H1 (cell line): ENCODE data around the gene PFDN5. TPM values are rescaled to one million over a fixed set of nuclear protein-coding genes. Genes with fewer than 3 reads are reported as not detected.

Source experiments
- CTCF ChIA-PET: fragments of 300-600 bp; sonication (Branson Sonifier 250); formaldehyde crosslinking; loops from one replicate; lab custom pipeline; 2021; ENCODE audit not compliant: partially characterized antibody; lab: Charles Lee
- POLR2A ChIA-PET: fragments of 300-600 bp; sonication (Branson Sonifier 250); formaldehyde crosslinking; loops from one replicate; lab custom pipeline; 2021; ENCODE audit warnings: inconsistent platforms; ENCODE audit not compliant: partially characterized antibody; lab: Charles Lee
- DNase-seq, 2 experiments: peaks; one replicate each; pipeline versions ENCODE4 v3.0.0 to v3.0.0-alpha.2; 2010 to 2022; ENCODE audit warnings: low spot score in 2 of 2, low read depth in 1 of 2, mixed read lengths in 1 of 2
- FAIRE-seq: peaks from 2 replicates; lab custom pipeline; 2011; peaks lifted over from hg19 to GRCh38; lab: Jason Lieb, UNC
- H2AFZ ChIP-seq: 2 replicates; pipeline ENCODE4 v1.8.1; 2012; ENCODE audit warnings: low read length, inconsistent platforms
- H2AK5ac ChIP-seq: 2 replicates; pipeline ENCODE4 v1.6.1; 2013; ENCODE audit warnings: low read depth, low read length
- H2BK120ac ChIP-seq: replicated peaks from 2 replicates; pipeline ENCODE3; 2013; ENCODE audit warnings: low read depth, low read length, inconsistent platforms
- H2BK12ac ChIP-seq: 2 replicates; pipeline ENCODE4 v1.6.1; 2013; ENCODE audit warnings: low read depth, low read length
- H2BK15ac ChIP-seq: 2 replicates; pipeline ENCODE4 v1.6.1; 2013; ENCODE audit warnings: low read length
- H2BK20ac ChIP-seq: 2 replicates; pipeline ENCODE4 v1.6.1; 2013; ENCODE audit warnings: low read length
- H2BK5ac ChIP-seq: 2 replicates; pipeline ENCODE4 v1.6.1; 2013; ENCODE audit warnings: low read depth, low read length
- H3K14ac ChIP-seq: 2 replicates; pipeline ENCODE4 v1.6.1; 2013; ENCODE audit warnings: inconsistent platforms; ENCODE audit not compliant: insufficient read length
- H3K18ac ChIP-seq: 2 replicates; pipeline ENCODE4 v1.6.1; 2013; ENCODE audit warnings: low read length; ENCODE audit errors: extremely low read depth
- H3K23ac ChIP-seq: 2 replicates; pipeline ENCODE4 v1.6.1; 2013; ENCODE audit warnings: inconsistent platforms; ENCODE audit not compliant: insufficient read length
- H3K23me2 ChIP-seq: 2 replicates; pipeline ENCODE4 v1.6.1; 2013; ENCODE audit warnings: low read depth, low read length
- H3K27ac ChIP-seq: 2 replicates; pipeline ENCODE4 v1.6.1; 2011; ENCODE audit warnings: low read depth, low read length, inconsistent platforms
- H3K27me3 ChIP-seq, 4 experiments: replicated peaks in 1 of 4; 1 replicate in 1 of 4; 2 replicates in 3 of 4; pipeline versions ENCODE4 v1.6.1 to v1.8.1; 2011 to 2013; ENCODE audit warnings: low read length in 3 of 4, mild to moderate bottlenecking in 3 of 4, inconsistent platforms in 2 of 4, mixed read lengths in 2 of 4, moderate library complexity in 1 of 4; ENCODE audit not compliant: control insufficient read depth in 3 of 4, insufficient read depth in 3 of 4; ENCODE audit errors: extremely low read depth in 1 of 4
- H3K36me3 ChIP-seq, 4 experiments: 2 replicates each; pipeline versions ENCODE4 v1.6.1 to v1.8.1; 2011 to 2013; ENCODE audit warnings: mild to moderate bottlenecking in 4 of 4, low read length in 3 of 4, moderate library complexity in 2 of 4, control low read depth in 1 of 4, inconsistent platforms in 1 of 4; ENCODE audit not compliant: insufficient read depth in 4 of 4, control insufficient read depth in 2 of 4
- H3K4ac ChIP-seq: replicated peaks from 2 replicates; pipeline ENCODE3; 2013; ENCODE audit warnings: low read length, low read depth, mixed read lengths, inconsistent platforms; ENCODE audit not compliant: insufficient read length
- H3K4me1 ChIP-seq, 4 experiments: replicated peaks in 1 of 4; 1 replicate in 1 of 4; 2 replicates in 3 of 4; pipeline versions ENCODE4 v1.6.1 to v1.8.1; 2011 to 2013; ENCODE audit warnings: low read length in 3 of 4, inconsistent platforms in 2 of 4, mixed read lengths in 1 of 4; ENCODE audit not compliant: insufficient read depth in 4 of 4, control insufficient read depth in 3 of 4
- H3K4me2 ChIP-seq, 2 experiments: 2 replicates each; pipeline versions ENCODE4 v1.6.1 to v1.8.1; 2011 to 2013; ENCODE audit warnings: low read depth in 2 of 2, low read length in 2 of 2, control low read depth in 1 of 2, inconsistent platforms in 1 of 2, mild to moderate bottlenecking in 1 of 2; ENCODE audit not compliant: insufficient read depth in 1 of 2
- H3K4me3 ChIP-seq, 4 experiments: fragments of 200-600, 300-600 bp in 1 of 4; sonication (generic), shearing (Covaris generic), sonication (Bioruptor Twin) in 1 of 4; 2 replicates each; pipeline versions ENCODE4 v1.5.1 to v1.8.1; 2011 to 2016; ENCODE audit warnings: low read length in 4 of 4, low read depth in 3 of 4, control low read depth in 2 of 4, inconsistent platforms in 2 of 4, mild to moderate bottlenecking in 2 of 4, mixed read lengths in 1 of 4, moderate library complexity in 1 of 4; ENCODE audit not compliant: insufficient read depth in 2 of 4; ENCODE audit errors: extremely low read depth in 1 of 4
- H3K56ac ChIP-seq: replicated peaks from 2 replicates; pipeline ENCODE3; 2013; ENCODE audit warnings: low read depth, mild to moderate bottlenecking, mixed read lengths, low read length, inconsistent platforms; ENCODE audit not compliant: insufficient read length
- H3K79me1 ChIP-seq: 2 replicates; pipeline ENCODE4 v1.6.1; 2013; ENCODE audit warnings: low read depth, low read length, control low read depth
- H3K79me2 ChIP-seq, 2 experiments: 2 replicates each; pipeline versions ENCODE4 v1.6.1 to v1.8.1; 2012 to 2013; ENCODE audit warnings: low read length in 2 of 2, mild to moderate bottlenecking in 2 of 2, inconsistent platforms in 1 of 2; ENCODE audit not compliant: insufficient read depth in 2 of 2, control insufficient read depth in 1 of 2
- H3K9ac ChIP-seq, 4 experiments: replicated peaks in 1 of 4; 1 replicate in 1 of 4; 2 replicates in 3 of 4; pipeline versions ENCODE4 v1.6.1 to v1.8.1; 2011 to 2013; ENCODE audit warnings: low read depth in 3 of 4, low read length in 3 of 4, control low read depth in 2 of 4, mild to moderate bottlenecking in 2 of 4, moderate library complexity in 2 of 4, inconsistent platforms in 1 of 4; ENCODE audit errors: extremely low read depth in 1 of 4
- H3K9me3 ChIP-seq, 2 experiments: 2 replicates each; pipeline versions ENCODE4 v1.6.1 to v1.8.1; 2012 to 2013; ENCODE audit warnings: mild to moderate bottlenecking in 2 of 2, moderate library complexity in 2 of 2, control low read depth in 1 of 2, inconsistent platforms in 1 of 2, low read depth in 1 of 2, low read length in 1 of 2, mixed read lengths in 1 of 2; ENCODE audit not compliant: insufficient read depth in 2 of 2
- H4K20me1 ChIP-seq, 2 experiments: replicated peaks in 1 of 2; 2 replicates each; pipeline versions ENCODE3 to v1.8.1; 2011 to 2013; ENCODE audit warnings: inconsistent platforms in 2 of 2, low read length in 2 of 2, mild to moderate bottlenecking in 1 of 2; ENCODE audit not compliant: insufficient read depth in 2 of 2, control insufficient read depth in 1 of 2
- H4K5ac ChIP-seq: 2 replicates; pipeline ENCODE4 v1.6.1; 2013; ENCODE audit warnings: low read length, low read depth, mixed read lengths, inconsistent platforms; ENCODE audit not compliant: insufficient read length
- H4K8ac ChIP-seq: 2 replicates; pipeline ENCODE4 v1.8.0; 2013; ENCODE audit warnings: mild to moderate bottlenecking, moderate library complexity, low read length, inconsistent platforms; ENCODE audit not compliant: insufficient read depth; ENCODE audit errors: extremely low read depth
- H4K91ac ChIP-seq: replicated peaks from 2 replicates; pipeline ENCODE3; 2013; ENCODE audit warnings: low read length, mixed read lengths, inconsistent platforms; ENCODE audit not compliant: insufficient read length
- SAP30 ChIP-seq: fragments of 300-600 bp; sonication (generic); IDR thresholded peaks from 2 replicates; pipeline ENCODE4 v1.7.1; 2012; ENCODE audit warnings: low read length, moderate library complexity, mild to moderate bottlenecking, inconsistent platforms; ENCODE audit not compliant: insufficient read depth, insufficient replicate concordance
- SUZ12 ChIP-seq: fragments of 200-600 bp; sonication (generic); IDR thresholded peaks from 2 replicates; pipeline ENCODE4 v1.6.1; 2012; ENCODE audit warnings: mild to moderate bottlenecking, inconsistent platforms, low read length, moderate library complexity, mixed read lengths
- WGBS, 2 experiments: shearing (Covaris generic) in 1 of 2; methylation state at CpG; one replicate each; pipeline versions ENCODE4 v1.1.6 to v1.1.7; 2013 to 2015; ENCODE audit warnings: low lambda C conversion rate in 2 of 2, mixed read lengths in 2 of 2, inconsistent platforms in 1 of 2, low coverage in 1 of 2, missing lambda C conversion rate in 1 of 2; ENCODE audit not compliant: insufficient replicate concordance in 2 of 2, insufficient coverage in 1 of 2, insufficient read length in 1 of 2; ENCODE audit errors: extremely low coverage in 1 of 2, missing lambda C conversion rate in 1 of 2; 5-methylcytosine and 5-hydroxymethylcytosine counted together
- polyA plus RNA-seq, 7 experiments: library from polyadenylated mRNA; depleted of rRNA in 3 of 7; stranded (reverse) in 5 of 7; unstranded in 2 of 7; fragments of >200 nt in 5 of 7; fragments of 200-250 nt in 2 of 7; gene quantifications; 1 replicate in 5 of 7; 2 replicates in 1 of 7; 4 replicates in 1 of 7; pipeline versions ENCODE4 v1.2.1 to v1.2.3, GENCODE V29; 2011 to 2013; ENCODE audit warnings: missing spikeins in 2 of 7, mixed read lengths in 2 of 7
- total RNA-seq: library from RNA; stranded (reverse); fragmentation: NEBNext Ultra II Directional; extraction: Animal tissue kit (Norgen Biotek cat#: 25700); gene quantifications from 2 replicates; pipeline ENCODE4 v1.2.1, GENCODE V29; 2021
- TF ChIP-seq, protein P1 (sequence below), 3 experiments: IDR thresholded peaks; 1 replicate in 2 of 3; 2 replicates in 1 of 3; pipeline versions ENCODE4 v1.5.1 to v1.6.1; 2011; ENCODE audit warnings: low read length in 3 of 3, mild to moderate bottlenecking in 3 of 3, inconsistent platforms in 2 of 3, low read depth in 1 of 3, moderate library complexity in 1 of 3; ENCODE audit not compliant: insufficient read depth in 1 of 3; ENCODE audit errors: control extremely low read depth in 1 of 3

PFDN5 gene
- total and polyA plus RNA-seq, 2 of the 8 experiments (the other 6 are each of a cell fraction or from before 2014, with no cell fraction given), result 290 to 630 TPM

DNA sequence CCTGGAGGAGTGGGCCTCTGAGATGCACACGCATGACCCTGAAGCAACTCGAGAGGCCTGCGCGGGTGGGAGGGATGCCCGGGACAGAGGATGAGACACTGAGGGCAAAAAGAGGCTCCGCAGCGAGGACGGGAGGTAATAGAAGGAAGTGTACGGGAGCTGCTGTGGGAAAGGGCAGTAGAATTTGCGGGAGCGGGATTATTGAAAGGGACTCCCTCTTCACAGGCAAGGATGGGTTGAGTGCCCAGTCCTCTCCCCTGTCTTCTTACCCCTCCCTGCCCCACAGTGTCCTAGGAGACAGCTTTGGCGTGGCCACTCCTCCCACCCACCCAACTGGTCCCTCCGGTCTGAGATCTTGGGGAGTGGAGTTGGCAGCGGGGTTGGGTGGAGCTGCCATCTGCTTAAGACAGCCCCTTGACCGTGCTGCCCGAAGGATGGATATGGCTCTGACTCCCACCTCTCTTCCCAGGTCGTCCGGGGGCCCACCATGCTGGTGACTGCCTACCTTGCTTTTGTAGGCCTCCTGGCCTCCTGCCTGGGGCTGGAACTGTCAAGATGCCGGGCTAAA is 42.9 kb upstream of the PFDN5 start:
- no peaks in the 10 kb centered on the region for H3K9me3 ChIP-seq
- no peak overlapping the region for H3K56ac ChIP-seq
- H2AK5ac ChIP-seq, result no peak overlapping the region
- H3K23me2 ChIP-seq, result peaks cover 7% of the 10 kb centered on the region; the same call in 1 of the 2 replicates
- no peak overlapping the region for H3K14ac ChIP-seq
- no peak overlapping the region for H3K4ac ChIP-seq
- 0 out of 2 replicates have a peak overlapping the region, but pooled peaks have one; percentile 14 for H2BK12ac ChIP-seq
- 29% methylated on average over 14 of the region's 19 CpGs; no CpG with 5 or more reads in 1 of the 2 experiments for WGBS, 2 experiments
- H4K91ac ChIP-seq, result peak overlapping the region; percentile 88
- H2BK20ac ChIP-seq, result no peak overlapping the region
- peak overlapping the region; percentile 71 to 94 (median 80) for H3K4me3 ChIP-seq
- H3K4me1 ChIP-seq, result peaks cover 0 to 12% (median 3%) of the 10 kb centered on the region in 4 experiments; a peak in 5 of 7 replicates
- H3K4me2 ChIP-seq, result peak overlapping the region; percentile 35 to 94
- H2AFZ ChIP-seq, result peak overlapping the region; percentile 55
- peak overlapping the region; percentile 87; the same call in 1 of the 2 replicates for H2BK5ac ChIP-seq
- DNase-seq (no peak), FAIRE-seq (no peak)
- H3K23ac ChIP-seq, result no peak overlapping the region
- no peaks in the 10 kb centered on the region for H3K27me3 ChIP-seq
- ChIA-PET CTCF (interaction anchor here (0.7 to 23.0 kb wide), 8 partner anchors 9 to 56 kb away, joined by 3 to 654 read pairs (median 7); partner anchors contain the start of gene ESPL1), POLR2A (interaction anchor here (0.9 to 4.4 kb wide), 10 partner anchors 9 to 56 kb away, joined by 3 to 41 read pairs (median 4); a partner anchor contains a TSS)
- peak overlapping the region; percentile 78 for H3K18ac ChIP-seq
- peaks cover 0 to 4% (median 0%) of the 10 kb centered on the region in 4 experiments; a peak in 1 of 8 replicates for H3K36me3 ChIP-seq
- H3K9ac ChIP-seq, result peak overlapping the region; percentile 70 to 79 (median 74)
- H2BK120ac ChIP-seq, result no peak overlapping the region
- peak overlapping the region; percentile 54; the same call in 1 of the 2 replicates for H3K27ac ChIP-seq
- H4K20me1 ChIP-seq, result no peaks in the 10 kb centered on the region
- peaks cover 0 to 15% of the 10 kb centered on the region in 2 experiments; a peak in 1 of 4 replicates for H3K79me2 ChIP-seq
- peak overlapping the region; percentile 89 for H4K5ac ChIP-seq
- H4K8ac ChIP-seq, result peak overlapping the region; percentile 95
- TF ChIP-seq SAP30, result peak; percentile 27
- TF ChIP-seq SUZ12, result no peak
- TF ChIP-seq, protein P1, sequence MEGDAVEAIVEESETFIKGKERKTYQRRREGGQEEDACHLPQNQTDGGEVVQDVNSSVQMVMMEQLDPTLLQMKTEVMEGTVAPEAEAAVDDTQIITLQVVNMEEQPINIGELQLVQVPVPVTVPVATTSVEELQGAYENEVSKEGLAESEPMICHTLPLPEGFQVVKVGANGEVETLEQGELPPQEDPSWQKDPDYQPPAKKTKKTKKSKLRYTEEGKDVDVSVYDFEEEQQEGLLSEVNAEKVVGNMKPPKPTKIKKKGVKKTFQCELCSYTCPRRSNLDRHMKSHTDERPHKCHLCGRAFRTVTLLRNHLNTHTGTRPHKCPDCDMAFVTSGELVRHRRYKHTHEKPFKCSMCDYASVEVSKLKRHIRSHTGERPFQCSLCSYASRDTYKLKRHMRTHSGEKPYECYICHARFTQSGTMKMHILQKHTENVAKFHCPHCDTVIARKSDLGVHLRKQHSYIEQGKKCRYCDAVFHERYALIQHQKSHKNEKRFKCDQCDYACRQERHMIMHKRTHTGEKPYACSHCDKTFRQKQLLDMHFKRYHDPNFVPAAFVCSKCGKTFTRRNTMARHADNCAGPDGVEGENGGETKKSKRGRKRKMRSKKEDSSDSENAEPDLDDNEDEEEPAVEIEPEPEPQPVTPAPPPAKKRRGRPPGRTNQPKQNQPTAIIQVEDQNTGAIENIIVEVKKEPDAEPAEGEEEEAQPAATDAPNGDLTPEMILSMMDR (IDR thresholded peaks at IDR 0.05; ENCODE audit: control extremely low read depth in 1 of 3, insufficient read depth in 1 of 3, low read depth in 1 of 3, low read length in 3 of 3), result peak in 1 of 3 experiments; percentile 3; a peak in 1 of 4 replicates
- H3K79me1 ChIP-seq, result no peaks in the 10 kb centered on the region
- H2BK15ac ChIP-seq, result no peak overlapping the region
